WI38 (cell line): Measurements from ENCODE around the gene ADAMTS15.

ENCODE experiments used
- H3K4me3 ChIP-seq: 2 replicates; pipeline ENCODE4 v1.5.1; 2011; ENCODE audit warnings: low read depth, mild to moderate bottlenecking, control low read depth, low read length
- TF ChIP-seq, protein P1 (sequence below): IDR thresholded peaks from 2 replicates; pipeline ENCODE4 v1.5.1; 2012; ENCODE audit warnings: low read depth, mild to moderate bottlenecking, control low read depth, low read length

ADAMTS15 gene

DNA sequence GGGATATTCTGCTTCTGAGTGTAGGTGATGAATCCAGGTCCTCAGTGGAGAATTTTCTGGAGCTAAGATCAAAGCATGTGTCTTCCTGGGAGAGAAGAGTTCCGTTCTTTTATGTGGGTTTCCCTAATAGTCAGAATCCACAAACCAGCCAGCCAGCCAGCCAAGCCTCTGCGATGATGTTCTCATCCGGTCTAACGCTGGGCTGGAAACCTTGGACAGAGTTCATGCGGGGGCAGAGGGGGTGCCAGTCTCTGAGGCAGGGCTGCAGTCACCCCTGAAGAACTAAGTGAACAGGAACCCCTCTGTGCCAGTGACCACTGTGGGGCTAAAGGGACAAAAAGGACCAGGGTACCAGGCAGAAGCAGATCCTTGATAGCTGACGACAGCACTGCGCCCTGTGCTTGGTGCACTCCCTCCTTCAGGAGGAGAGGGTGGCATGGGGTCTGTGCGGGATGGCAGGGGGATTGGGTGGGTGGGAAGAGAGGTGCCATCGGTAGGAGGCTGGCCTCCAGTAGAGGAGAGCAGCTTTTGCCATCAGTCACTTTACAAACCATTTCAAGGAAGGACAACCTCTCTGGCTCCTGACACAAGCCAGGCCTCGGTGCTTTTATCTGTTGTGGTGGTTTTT lies 27.1 kb downstream of the ADAMTS15 start:
- no peak overlapping the region for H3K4me3 ChIP-seq
- TF ChIP-seq, protein P1, sequence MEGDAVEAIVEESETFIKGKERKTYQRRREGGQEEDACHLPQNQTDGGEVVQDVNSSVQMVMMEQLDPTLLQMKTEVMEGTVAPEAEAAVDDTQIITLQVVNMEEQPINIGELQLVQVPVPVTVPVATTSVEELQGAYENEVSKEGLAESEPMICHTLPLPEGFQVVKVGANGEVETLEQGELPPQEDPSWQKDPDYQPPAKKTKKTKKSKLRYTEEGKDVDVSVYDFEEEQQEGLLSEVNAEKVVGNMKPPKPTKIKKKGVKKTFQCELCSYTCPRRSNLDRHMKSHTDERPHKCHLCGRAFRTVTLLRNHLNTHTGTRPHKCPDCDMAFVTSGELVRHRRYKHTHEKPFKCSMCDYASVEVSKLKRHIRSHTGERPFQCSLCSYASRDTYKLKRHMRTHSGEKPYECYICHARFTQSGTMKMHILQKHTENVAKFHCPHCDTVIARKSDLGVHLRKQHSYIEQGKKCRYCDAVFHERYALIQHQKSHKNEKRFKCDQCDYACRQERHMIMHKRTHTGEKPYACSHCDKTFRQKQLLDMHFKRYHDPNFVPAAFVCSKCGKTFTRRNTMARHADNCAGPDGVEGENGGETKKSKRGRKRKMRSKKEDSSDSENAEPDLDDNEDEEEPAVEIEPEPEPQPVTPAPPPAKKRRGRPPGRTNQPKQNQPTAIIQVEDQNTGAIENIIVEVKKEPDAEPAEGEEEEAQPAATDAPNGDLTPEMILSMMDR, result no peak

- TF ChIP-seq, protein P1, result no peak
- H3K4me3 ChIP-seq, result no peak overlapping the region
These were observed 27.9 kb downstream of the ADAMTS15 start for GRCh38 chr11:130476200-130476921.

GRCh38 chr11:130476922-130477491 lies 28.6 kb downstream of the ADAMTS15 start:
- TF ChIP-seq, protein P1, result no peak
- H3K4me3 ChIP-seq, result no peak overlapping the region

DNA sequence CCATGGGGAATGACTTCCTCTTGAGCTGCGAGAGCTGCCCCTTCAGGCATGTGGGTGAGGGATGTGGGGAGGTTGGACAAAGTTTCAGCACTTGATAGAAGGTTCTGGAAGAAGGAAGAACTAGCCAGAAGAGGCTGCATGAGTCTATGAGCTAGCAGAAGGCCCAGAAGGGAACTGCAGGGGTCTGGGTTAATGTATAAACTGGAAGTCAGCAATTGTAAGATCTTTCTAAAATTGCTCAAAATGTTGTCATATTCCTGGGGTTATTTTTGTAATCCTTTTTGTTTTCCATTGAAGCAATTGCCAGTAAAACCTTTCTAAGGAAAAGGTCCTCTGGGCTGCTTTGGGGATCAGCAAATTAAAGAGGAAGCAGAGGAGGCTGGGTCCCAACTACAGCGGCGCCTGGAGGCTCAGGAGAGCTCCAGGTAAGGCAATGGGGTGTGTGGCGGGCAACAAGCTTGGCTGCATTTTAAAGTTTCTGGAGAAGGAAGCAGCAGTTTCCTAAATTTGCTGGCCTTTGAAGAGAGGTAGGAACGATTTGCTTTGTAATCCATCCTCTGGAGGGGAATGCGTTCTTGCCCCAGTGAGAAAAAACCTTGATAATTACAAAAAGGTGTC lies 29.2 kb downstream of the ADAMTS15 start:
- H3K4me3 ChIP-seq, result no peak overlapping the region
- TF ChIP-seq, protein P1, result no peak

- TF ChIP-seq, protein P1, result no peak
- H3K4me3 ChIP-seq, result peak overlapping the region; percentile 23
These were observed 29.8 kb downstream of the ADAMTS15 start for GRCh38 chr11:130478204-130478701.

DNA sequence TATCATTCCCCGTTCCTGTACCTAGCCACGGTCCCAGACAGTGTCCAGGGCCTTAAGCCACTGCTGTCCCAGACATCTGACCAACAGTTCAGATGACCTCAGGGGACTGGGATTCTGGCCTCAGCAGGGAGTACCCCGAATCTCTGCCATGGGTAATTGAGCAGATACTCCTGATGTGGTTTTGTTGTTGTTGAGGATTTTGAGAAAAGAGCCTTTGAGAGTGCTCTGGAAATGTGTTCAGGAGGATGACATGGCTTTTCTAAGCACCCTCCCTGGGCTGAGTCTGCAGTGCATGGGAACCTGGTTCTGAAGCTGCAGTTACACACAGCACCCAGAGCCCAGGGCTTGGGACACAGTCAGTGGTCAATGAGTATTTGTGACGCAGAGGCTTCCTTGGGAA lies 30.4 kb downstream of the ADAMTS15 start:
- peak overlapping the region; percentile 23 for H3K4me3 ChIP-seq
- TF ChIP-seq, protein P1, result no peak
